ENCODE measurements around the gene HMCN2.
"Not testable (repeated sequence)": the region's sequence is repeated elsewhere in the genome, so short reads cannot be mapped to it uniquely, and the experiment has no call there.

Gene HMCN2

GRCh38 chr9:130398487-130399240 is 133.1 kb downstream of the HMCN2 start:
- no peak for DNase-seq

GRCh38 chr9:130399768-130400167 is 134.2 kb downstream of the HMCN2 start:
- no peak for DNase-seq

- no peak for DNase-seq
These were observed 135.3 kb downstream of the HMCN2 start for GRCh38 chr9:130400870-130401269.

GRCh38 chr9:130401742-130402141 is 136.2 kb downstream of the HMCN2 start:
- not testable (repeated sequence) for DNase-seq

GRCh38 chr9:130402243-130402642 is 136.7 kb downstream of the HMCN2 start:
- no peak for DNase-seq

- no peak for DNase-seq
These were observed 137.3 kb downstream of the HMCN2 start for GRCh38 chr9:130402645-130403440.

- no peak for DNase-seq
These were observed 140.2 kb downstream of the HMCN2 start for GRCh38 chr9:130405657-130406257.

- no peak for DNase-seq
These were observed 140.8 kb downstream of the HMCN2 start for GRCh38 chr9:130406278-130406895.

GRCh38 chr9:130407916-130408663 is 142.5 kb downstream of the HMCN2 start:
- DNase-seq: no peak

- DNase-seq: no peak
These were observed 143.1 kb downstream of the HMCN2 start for GRCh38 chr9:130408669-130409068.

- no peak for DNase-seq
These were observed 143.7 kb downstream of the HMCN2 start for GRCh38 chr9:130409246-130409645.

GRCh38 chr9:130410443-130410842 is 144.9 kb downstream of the HMCN2 start:
- no peak for DNase-seq

GRCh38 chr9:130411566-130411915 is 146.0 kb downstream of the HMCN2 start:
- DNase-seq: no peak

- peak; percentile 29 for DNase-seq
These were observed 148.6 kb downstream of the HMCN2 start for GRCh38 chr9:130414081-130414731.

GRCh38 chr9:130414910-130415746 is 149.6 kb downstream of the HMCN2 start:
- DNase-seq: no peak

- DNase-seq: no peak
These were observed 152.0 kb downstream of the HMCN2 start for GRCh38 chr9:130417602-130418001.

- DNase-seq: no peak
These were observed 153.2 kb downstream of the HMCN2 start for GRCh38 chr9:130418776-130419175.

- DNase-seq: no peak
These were observed 154.0 kb downstream of the HMCN2 start for GRCh38 chr9:130419521-130420035.

GRCh38 chr9:130421154-130421801 is 155.7 kb downstream of the HMCN2 start:
- no peak for DNase-seq

GRCh38 chr9:130421802-130422276 is 156.3 kb downstream of the HMCN2 start:
- DNase-seq: peak; percentile 79

Measured in COR-L47 (cell line).